T1000 (cell line): Measurements from ENCODE around the gene SEMA6D.
"Not testable (repeated sequence)": the region's sequence is repeated elsewhere in the genome, so short reads cannot be mapped to it uniquely, and the experiment has no call there.

Experiments used
- DNase-seq: peaks from one replicate; lab custom pipeline; 2025; ENCODE audit warnings: mixed read lengths; lab: John Stamatoyannopoulos, UW

The SEMA6D gene

GRCh38 chr15:47718497-47719437, 1.5 kb downstream of the SEMA6D start:
- no peak for DNase-seq

DNA sequence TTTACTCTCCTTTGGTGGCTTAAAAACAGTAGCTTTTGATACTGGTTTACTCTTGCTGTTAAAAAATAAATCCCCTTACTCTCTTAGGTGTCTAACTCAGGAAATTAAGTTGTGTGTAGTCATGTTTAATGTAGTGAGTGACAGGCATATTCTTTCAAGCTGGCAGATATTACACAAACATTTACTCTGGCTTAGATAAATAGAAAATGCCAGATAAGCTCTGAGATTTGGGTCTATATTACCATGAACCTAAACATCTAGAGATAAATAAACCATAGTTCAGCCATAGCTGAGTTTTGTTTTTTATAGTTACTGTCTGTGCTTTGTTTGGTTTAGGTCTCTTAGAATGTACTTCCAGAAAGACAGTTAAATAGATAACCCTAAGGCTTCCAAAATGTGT, 2.4 kb downstream of the SEMA6D start:
- no peak for DNase-seq

DNA sequence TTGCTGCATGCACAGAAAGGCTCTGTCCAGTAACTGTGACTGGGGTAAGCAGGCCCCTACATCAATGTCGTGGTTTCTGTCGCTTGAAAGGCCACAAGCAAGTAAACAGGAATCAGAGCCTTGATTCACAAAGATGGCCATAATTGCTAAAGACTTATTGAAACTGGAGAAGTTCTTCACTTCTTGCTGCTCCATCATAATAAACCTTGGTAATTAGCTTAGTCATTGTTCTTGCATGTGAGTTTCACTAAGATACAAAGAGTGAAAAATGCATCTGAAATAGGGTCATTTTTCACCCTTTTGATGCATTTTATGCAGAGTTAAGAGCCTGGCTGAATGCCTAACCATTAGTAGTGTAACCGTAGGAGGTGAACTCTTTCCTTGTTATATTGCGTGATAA, 3.2 kb downstream of the SEMA6D start:
- DNase-seq: no peak

DNA sequence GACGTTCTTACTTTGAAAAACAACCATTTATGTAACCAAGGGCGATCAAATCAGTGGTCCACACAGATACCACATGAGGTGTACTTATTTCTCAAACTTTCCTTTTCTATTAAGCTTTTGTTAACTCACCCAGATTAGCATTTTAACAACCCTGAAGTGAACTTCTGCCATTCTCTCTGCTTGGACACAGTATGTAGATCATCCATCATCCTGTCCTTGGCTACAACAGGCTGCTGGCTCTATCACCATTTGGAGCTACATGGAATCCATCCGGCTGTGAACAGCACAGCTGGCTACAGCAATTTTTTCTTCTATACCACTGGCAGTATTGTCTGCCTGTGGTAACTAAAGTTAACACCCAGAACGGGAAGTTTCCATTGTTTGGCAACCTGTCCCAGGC, 4.4 kb downstream of the SEMA6D start:
- no peak for DNase-seq

GRCh38 chr15:47724346-47724745, 7.0 kb downstream of the SEMA6D start:
- no peak for DNase-seq

DNA sequence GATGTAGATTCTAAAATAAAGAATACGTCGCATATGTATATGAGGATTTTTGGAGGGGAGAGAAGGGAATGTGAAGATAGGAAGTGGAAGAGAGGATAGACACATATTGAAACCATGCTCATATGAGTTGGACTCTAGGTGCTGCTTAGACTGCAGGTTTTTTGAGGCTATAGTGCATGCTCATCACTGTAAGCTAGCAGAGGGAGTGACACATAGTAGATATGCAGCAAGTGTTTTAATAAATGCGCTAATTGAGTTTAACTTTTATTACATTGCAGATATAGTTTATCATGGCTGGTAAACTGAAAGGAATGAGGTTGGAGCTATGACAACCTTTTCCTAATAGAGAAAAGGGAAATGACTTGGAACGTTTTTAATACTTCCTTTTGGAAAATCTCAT, 7.7 kb downstream of the SEMA6D start:
- no peak for DNase-seq

- no peak for DNase-seq
Measured at GRCh38 chr15:47725906-47726305, 8.6 kb downstream of the SEMA6D start.

DNA sequence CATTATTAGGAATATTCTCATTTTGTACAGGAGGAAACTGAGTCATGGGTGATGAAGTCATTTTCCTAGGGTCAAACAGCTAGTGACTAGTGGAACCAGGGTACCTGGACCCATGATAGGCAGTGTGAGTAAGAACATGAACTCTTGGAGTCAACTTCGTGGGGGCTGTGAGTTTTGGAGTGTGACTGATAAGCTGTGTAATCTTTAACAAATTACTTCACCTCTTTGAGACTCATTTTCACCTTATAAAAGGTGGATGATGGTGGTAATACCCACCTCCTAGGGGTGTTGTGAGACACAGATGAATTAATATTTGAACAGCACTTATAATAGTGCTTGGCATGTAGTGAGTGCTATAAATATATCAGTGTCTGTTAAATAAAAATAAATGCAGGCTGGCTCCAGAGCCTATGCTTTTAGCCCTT, 9.1 kb downstream of the SEMA6D start:
- DNase-seq: no peak

DNA sequence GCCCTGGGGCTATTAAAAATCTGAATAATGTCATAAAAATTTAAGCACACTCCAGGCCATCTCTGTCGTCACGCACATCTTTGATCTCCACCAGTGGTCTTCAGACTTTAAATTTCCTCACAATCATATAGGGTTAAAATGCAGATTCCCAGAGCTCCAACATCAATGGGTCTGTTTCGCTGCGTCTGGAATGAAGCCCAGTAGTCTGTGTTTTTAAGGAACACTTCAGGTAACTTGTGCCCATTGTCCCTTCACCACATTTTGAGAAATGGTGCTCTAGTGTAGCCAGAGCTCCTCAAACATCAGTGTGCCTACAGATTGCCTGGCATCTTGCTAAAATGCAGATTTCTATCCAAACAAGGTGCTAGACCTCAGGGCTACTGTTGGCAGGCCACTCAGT, 9.8 kb downstream of the SEMA6D start:
- DNase-seq: no peak

- no peak for DNase-seq
Measured at GRCh38 chr15:47727676-47728075, 10.4 kb downstream of the SEMA6D start.

DNA sequence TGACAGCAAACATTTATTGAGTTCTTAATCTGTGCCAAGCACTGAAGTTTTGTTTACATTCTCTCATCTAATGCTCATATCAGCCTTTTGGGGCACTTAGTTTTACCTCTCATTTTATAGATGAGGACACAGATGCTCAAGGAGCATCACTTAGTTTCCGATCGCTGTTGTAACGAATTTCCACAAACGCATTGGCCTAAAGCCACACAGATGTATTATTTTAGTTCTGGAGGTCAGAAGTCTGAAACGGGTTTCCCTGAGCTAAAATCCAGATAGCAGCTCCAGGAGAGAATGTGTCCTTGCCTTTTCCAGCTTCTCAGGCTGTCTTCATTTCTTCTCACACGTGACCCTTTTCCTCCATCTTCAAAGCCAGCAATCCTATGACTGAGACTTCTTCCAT, 11.1 kb downstream of the SEMA6D start:
- no peak for DNase-seq

- no peak for DNase-seq
Measured at GRCh38 chr15:47728886-47729285, 11.6 kb downstream of the SEMA6D start.

GRCh38 chr15:47731230-47731629, 13.9 kb downstream of the SEMA6D start:
- no peak for DNase-seq

DNA sequence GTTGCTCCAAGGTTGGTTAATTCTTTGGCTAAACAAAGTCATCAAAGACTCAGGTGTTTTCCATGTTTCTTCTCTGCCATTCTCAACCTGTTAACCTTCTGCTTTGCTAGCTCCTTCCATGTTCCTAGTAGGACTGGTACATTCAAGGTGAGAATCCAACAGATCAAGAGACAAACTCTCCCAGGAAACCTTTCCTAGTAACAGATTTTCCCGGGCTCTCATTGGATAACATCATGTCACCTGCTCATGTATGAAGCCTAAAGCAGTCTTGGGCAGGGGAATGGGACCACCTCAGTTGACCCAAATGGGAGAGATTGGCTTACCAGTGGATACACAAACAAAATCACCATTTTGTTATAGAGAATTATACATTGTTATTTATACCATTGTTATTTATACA, 14.9 kb downstream of the SEMA6D start:
- no peak for DNase-seq

GRCh38 chr15:47733085-47733484, 15.8 kb downstream of the SEMA6D start:
- no peak for DNase-seq

- no peak for DNase-seq
Measured at GRCh38 chr15:47736143-47736786, 19.0 kb downstream of the SEMA6D start.

DNA sequence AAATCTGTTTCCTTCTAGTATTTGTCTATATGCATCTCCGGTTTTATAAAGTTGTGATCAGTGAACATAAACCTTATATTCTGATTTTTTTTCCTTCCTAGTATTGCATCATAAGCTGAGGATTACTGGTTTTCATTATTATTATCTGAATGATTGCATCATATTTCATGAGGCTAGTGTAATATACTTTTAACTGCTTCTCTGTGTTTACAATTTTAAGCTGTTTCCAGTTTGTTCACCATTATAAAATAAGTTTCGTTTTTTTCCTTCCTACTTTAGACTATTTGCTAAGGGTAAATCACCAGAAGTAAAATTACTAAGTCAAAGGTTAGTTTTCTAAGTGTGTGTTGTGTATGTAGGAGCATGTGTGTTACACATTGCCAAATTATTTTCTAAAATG, 20.2 kb downstream of the SEMA6D start:
- no peak for DNase-seq

DNA sequence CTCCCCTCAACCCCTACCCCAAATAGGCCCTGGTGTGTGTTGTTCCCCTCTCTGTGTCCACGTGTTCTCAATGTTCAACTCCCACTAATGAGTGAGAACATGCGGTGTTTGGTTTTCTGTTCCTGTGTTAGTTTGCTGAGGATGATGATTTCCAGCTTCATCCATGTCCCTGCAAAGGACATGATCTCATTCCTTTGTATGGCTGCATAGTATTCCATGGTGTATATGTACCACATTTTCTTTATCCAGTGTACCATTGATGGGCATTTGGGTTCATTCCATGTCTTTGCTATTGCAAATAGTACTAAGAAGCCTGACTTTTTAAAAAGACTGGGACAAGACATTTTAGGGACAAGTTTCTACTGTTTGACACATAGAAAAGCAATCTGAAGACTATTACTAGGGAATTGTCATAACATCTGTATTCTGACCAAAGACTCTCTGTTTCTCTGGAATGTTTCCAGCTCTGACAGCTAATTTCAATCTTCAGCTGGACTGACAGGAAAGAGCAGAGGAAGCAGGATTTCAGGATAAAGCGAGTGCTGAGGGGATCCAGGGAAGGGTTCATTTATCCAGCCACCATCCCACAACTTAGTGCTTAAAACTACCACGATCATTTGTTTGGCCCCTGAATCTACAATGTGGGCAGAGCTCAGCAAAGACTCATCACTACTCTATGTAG, 21.0 kb downstream of the SEMA6D start:
- DNase-seq: not testable (repeated sequence)

- no peak for DNase-seq
Measured at GRCh38 chr15:47741082-47741481, 23.8 kb downstream of the SEMA6D start.

DNA sequence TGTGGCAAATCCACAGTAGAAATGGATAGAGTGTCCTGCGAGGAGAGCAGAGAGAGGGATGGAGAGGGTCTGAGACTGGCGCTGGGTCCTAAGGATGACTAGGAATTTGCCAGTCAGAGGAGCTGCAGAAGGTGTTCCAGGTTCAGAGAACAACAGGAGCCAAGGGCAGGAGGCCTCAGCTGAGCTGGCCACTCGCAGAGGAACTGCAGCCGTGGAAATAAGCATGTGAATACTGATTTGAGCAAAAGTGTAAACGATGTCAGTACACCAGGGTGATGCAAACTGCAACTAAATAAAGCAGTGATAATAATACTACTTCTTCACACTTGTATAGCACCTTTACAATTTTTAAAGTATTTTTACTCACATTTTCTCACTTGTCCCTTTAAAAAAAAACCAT, 24.6 kb downstream of the SEMA6D start:
- no peak for DNase-seq

DNA sequence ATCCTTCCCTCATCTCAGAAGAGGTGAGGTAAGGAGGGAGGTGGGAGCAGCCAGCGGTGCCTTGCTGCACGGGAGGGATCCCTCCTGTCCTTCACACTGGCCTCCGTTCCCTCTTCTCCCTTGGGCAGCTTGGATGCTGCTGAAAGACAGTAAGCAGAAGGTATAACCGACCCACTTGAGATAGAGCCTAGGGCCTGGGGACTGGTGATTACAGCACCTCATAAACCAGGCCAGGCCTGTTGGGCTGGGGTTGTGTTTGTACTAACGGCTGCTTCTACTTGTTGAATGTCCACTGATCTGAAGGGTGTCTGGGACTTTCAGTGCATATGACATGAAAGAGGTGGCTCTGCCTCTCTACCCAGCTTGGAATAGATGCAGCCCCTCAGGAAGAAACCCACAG, 25.0 kb downstream of the SEMA6D start:
- no peak for DNase-seq

- no peak for DNase-seq
Measured at GRCh38 chr15:47742742-47743141, 25.4 kb downstream of the SEMA6D start.

GRCh38 chr15:47743385-47743784, 26.1 kb downstream of the SEMA6D start:
- DNase-seq: no peak
